Measurements from ENCODE around the gene ZFAND5. TPM values are rescaled to one million over a fixed set of nuclear protein-coding genes. Genes with fewer than 3 reads are reported as not detected.

The ZFAND5 gene, protein sequence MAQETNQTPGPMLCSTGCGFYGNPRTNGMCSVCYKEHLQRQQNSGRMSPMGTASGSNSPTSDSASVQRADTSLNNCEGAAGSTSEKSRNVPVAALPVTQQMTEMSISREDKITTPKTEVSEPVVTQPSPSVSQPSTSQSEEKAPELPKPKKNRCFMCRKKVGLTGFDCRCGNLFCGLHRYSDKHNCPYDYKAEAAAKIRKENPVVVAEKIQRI
- polyA plus RNA-seq (323 and 338 TPM in 2 replicates), polyA minus RNA-seq (279 and 311 TPM in 2 replicates)

- Histone ChIP-seq H3K27me3 (ENCODE audit: insufficient read depth, low read depth, low read length) (no peaks in the 10 kb centered on the region), H4K20me1 (ENCODE audit: insufficient read depth) (peaks cover 18% of the 10 kb centered on the region), H2AFZ (ENCODE audit: low read depth, low read length) (peak within 1 kb of the TSS; percentile 84), H3K9me2 (ENCODE audit: insufficient read depth, low read length) (no peaks in the 10 kb centered on the region), H3K27ac (ENCODE audit: low read length) (peak within 1 kb of the TSS; percentile 100), H3K9ac (ENCODE audit: low read length) (peak within 1 kb of the TSS; percentile 98), H3K36me3 (ENCODE audit: insufficient read depth, low read length) (peaks cover under 1% of the 10 kb centered on the region), H3K4me2 (ENCODE audit: low read length) (peak within 1 kb of the TSS; percentile 63), H3K9me3 (ENCODE audit: low read length) (no peaks in the 10 kb centered on the region), H3F3A (ENCODE audit: insufficient read depth, low read length, poor library complexity, severe bottlenecking) (no peaks in the 10 kb centered on the region), H3K79me2 (replicated peaks; ENCODE audit: insufficient read depth, low read length) (peaks cover 44% of the 10 kb centered on the region), H3K4me3 (ENCODE audit: low read length) (peak within 1 kb of the TSS; percentile 81)
- peak; percentile 54 for TF ChIP-seq RAD21 (conservative IDR thresholded peaks at IDR 0.05)
- peak; percentile 96 for TF ChIP-seq TAF1 (IDR thresholded peaks at IDR 0.05; ENCODE audit: low read depth)
- peak; percentile 44 for TF ChIP-seq CTCF (IDR thresholded peaks at IDR 0.05; ENCODE audit: poor library complexity, severe bottlenecking)
- TF ChIP-seq MXI1 (conservative IDR thresholded peaks at IDR 0.05; ENCODE audit: poor library complexity, severe bottlenecking): no peak
- TF ChIP-seq EP300 (conservative IDR thresholded peaks at IDR 0.05; ENCODE audit: poor library complexity, severe bottlenecking): peak; percentile 76
- TF ChIP-seq, protein P1, sequence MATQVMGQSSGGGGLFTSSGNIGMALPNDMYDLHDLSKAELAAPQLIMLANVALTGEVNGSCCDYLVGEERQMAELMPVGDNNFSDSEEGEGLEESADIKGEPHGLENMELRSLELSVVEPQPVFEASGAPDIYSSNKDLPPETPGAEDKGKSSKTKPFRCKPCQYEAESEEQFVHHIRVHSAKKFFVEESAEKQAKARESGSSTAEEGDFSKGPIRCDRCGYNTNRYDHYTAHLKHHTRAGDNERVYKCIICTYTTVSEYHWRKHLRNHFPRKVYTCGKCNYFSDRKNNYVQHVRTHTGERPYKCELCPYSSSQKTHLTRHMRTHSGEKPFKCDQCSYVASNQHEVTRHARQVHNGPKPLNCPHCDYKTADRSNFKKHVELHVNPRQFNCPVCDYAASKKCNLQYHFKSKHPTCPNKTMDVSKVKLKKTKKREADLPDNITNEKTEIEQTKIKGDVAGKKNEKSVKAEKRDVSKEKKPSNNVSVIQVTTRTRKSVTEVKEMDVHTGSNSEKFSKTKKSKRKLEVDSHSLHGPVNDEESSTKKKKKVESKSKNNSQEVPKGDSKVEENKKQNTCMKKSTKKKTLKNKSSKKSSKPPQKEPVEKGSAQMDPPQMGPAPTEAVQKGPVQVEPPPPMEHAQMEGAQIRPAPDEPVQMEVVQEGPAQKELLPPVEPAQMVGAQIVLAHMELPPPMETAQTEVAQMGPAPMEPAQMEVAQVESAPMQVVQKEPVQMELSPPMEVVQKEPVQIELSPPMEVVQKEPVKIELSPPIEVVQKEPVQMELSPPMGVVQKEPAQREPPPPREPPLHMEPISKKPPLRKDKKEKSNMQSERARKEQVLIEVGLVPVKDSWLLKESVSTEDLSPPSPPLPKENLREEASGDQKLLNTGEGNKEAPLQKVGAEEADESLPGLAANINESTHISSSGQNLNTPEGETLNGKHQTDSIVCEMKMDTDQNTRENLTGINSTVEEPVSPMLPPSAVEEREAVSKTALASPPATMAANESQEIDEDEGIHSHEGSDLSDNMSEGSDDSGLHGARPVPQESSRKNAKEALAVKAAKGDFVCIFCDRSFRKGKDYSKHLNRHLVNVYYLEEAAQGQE (IDR thresholded peaks at IDR 0.05; ENCODE audit: borderline replicate concordance): peak; percentile 93
- TF ChIP-seq EZH2 (IDR thresholded peaks at IDR 0.05; ENCODE audit: borderline replicate concordance, insufficient read depth, low read length, poor library complexity, severe bottlenecking): no peak
- peak; percentile 96 for TF ChIP-seq POLR2AphosphoS5 (IDR thresholded peaks at IDR 0.05)
- peak; percentile 58 for TF ChIP-seq SMC3 (conservative IDR thresholded peaks at IDR 0.05; ENCODE audit: poor library complexity)
Measured at GRCh38 chr9:72364679-72365524, at the start of gene ZFAND5. Gene ZFAND5 (minus strand): TSS chr9:72365208. CDS start chr9:72360778, 4,430 bp downstream.

DNA sequence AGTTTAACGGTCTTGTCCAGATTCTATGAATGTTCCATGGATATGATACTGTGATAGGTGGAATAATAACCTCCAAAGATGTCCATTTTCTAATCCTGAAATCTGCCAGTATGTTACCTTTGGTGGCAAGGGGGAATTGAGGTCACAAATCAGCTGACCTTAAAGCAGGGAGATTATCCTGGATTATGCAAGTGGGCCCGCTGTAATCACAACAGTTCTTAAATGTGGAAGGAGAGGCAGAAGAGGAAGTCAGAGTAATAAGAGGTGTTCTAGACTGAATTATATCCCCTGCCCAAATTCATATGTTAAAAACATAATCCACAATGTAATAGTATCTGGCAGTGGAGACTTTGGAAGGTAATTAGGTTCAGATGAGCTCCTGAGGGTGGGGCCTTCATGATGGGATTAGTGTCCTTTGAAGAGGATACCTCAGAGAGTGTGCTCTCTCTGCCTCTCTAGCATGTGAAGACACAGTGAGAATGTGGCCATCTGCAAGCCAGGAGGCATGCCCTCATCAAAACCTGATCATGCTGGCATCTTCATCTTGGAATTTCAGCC, 47.6 kb upstream of the ZFAND5 start:
- H3F3A ChIP-seq (ENCODE audit: insufficient read depth, low read length, poor library complexity, severe bottlenecking): no peaks in the 10 kb centered on the region
- no peak overlapping the region for H3K4me3 ChIP-seq (ENCODE audit: low read length)
- TF ChIP-seq RAD21 (conservative IDR thresholded peaks at IDR 0.05) (no peak), EP300 (conservative IDR thresholded peaks at IDR 0.05; ENCODE audit: poor library complexity, severe bottlenecking) (no peak), EZH2 (IDR thresholded peaks at IDR 0.05; ENCODE audit: borderline replicate concordance, insufficient read depth, low read length, poor library complexity, severe bottlenecking) (no peak), CTCF (IDR thresholded peaks at IDR 0.05; ENCODE audit: poor library complexity, severe bottlenecking) (no peak), SMC3 (conservative IDR thresholded peaks at IDR 0.05; ENCODE audit: poor library complexity) (no peak), MXI1 (conservative IDR thresholded peaks at IDR 0.05; ENCODE audit: poor library complexity, severe bottlenecking) (no peak), TAF1 (IDR thresholded peaks at IDR 0.05; ENCODE audit: low read depth) (no peak), POLR2AphosphoS5 (IDR thresholded peaks at IDR 0.05) (no peak)
- TF ChIP-seq, protein P1 (IDR thresholded peaks at IDR 0.05; ENCODE audit: borderline replicate concordance): no peak
- H3K9me2 ChIP-seq (ENCODE audit: insufficient read depth, low read length): no peaks in the 10 kb centered on the region
- H3K9ac ChIP-seq (ENCODE audit: low read length): no peak overlapping the region
- H3K9me3 ChIP-seq (ENCODE audit: low read length): no peaks in the 10 kb centered on the region
- H3K27me3 ChIP-seq (ENCODE audit: insufficient read depth, low read depth, low read length): no peaks in the 10 kb centered on the region
- H3K4me2 ChIP-seq (ENCODE audit: low read length): no peak overlapping the region
- no peaks in the 10 kb centered on the region for H3K79me2 ChIP-seq (replicated peaks; ENCODE audit: insufficient read depth, low read length)
- no peaks in the 10 kb centered on the region for H3K36me3 ChIP-seq (ENCODE audit: insufficient read depth, low read length)
- H4K20me1 ChIP-seq (ENCODE audit: insufficient read depth): no peaks in the 10 kb centered on the region
- no peak overlapping the region for H2AFZ ChIP-seq (ENCODE audit: low read depth, low read length)
- no peak overlapping the region for H3K27ac ChIP-seq (ENCODE audit: low read length)

All from neural cell (in vitro differentiated cells).